Measurements from ENCODE around the gene OGFOD3.

The OGFOD3 gene

GRCh38 chr17:82403662-82404660, 14.4 kb downstream of the OGFOD3 start:
- DNase-seq, result no peak

GRCh38 chr17:82402865-82403264, 15.5 kb downstream of the OGFOD3 start:
- DNase-seq, result no peak

DNA sequence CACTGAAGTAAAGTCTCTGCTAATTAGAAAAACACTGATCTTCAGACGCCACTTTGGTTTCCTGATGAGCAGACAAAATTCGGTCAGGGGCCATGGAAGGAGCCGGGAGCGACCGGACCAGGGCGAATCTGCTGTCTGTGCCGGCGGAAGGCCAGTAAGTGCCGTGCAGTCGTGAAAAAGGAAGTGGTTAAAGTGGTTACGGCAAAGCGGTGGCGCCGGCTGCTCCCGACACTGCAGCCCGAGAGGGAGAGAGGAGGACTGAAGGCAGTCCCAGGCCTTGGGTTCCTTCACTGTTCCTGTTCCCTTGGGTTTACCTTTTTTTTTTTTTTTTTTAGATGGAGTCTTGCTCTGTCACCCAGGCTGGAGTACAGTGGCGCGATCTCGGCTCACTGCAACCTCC, 17.6 kb downstream of the OGFOD3 start:
- DNase-seq, result peak; percentile 39

GRCh38 chr17:82400206-82400605, 18.2 kb downstream of the OGFOD3 start:
- DNase-seq, result no peak

GRCh38 chr17:82399601-82400101, 18.7 kb downstream of the OGFOD3 start:
- no peak for DNase-seq

GRCh38 chr17:82399041-82399441, 19.3 kb downstream of the OGFOD3 start:
- DNase-seq, result no peak

- no peak for DNase-seq
Observed at GRCh38 chr17:82397449-82398335, 20.7 kb downstream of the OGFOD3 start.

DNA sequence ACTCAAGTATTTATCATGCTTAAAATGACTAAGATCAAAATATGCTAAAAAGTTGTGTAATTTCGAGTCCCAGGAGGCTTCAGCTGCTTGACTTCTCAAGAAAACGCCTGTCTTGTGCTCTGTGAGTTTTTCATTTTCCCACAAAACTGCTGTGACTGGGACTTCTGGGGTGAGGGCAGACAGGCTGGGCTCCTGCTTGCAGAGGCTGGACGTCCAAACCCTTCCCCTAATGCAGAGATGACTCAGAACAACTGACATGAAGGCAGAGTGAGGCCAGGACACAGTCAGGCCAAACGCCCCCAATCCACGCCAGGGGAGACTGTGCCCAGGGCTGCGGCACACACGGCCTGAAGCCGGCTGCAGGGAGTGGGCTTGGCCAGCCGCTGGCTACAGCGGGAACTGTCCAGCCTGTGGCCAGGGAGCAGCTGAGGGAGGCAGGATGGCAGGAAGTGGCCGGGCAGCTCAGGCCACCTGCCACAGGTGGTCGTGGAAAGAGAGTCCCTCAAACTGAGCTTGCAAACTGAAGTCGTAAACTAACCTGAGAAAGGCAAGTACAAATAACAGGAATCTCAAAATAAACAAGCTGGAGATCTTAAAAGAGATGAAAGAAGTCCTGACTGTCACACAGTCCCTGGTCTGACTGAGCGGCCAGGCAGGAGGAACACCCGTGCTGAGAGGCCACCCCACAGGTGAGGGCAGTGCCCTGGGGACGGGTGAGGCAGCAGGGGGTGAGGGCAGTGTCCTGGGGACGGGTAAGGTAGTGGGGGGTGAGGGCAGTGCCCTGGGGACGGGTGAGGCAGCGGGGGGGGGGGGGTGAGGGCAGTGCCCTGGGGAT, 21.6 kb downstream of the OGFOD3 start:
- no peak for DNase-seq

DNA sequence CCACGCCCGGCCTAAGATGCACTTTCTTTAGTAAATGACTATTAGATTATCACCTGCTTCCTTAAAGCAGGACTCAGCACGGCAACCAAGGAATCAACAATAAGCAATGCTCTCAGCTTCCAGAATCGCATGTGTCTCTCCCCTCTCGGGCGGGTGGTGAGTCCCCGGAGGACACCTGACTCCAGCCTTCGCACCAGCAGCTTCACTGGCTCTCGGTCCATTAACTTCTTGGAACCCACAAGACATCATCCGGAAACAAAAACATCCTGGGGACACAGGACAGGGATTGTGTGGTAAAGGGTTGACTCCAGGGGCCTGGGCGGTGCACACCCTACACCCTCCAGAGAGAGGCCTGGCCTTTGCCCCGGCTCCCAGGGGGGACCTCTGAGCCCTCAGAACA, 24.1 kb downstream of the OGFOD3 start:
- DNase-seq, result no peak

GRCh38 chr17:82392941-82393340, 25.4 kb downstream of the OGFOD3 start:
- DNase-seq, result no peak

DNA sequence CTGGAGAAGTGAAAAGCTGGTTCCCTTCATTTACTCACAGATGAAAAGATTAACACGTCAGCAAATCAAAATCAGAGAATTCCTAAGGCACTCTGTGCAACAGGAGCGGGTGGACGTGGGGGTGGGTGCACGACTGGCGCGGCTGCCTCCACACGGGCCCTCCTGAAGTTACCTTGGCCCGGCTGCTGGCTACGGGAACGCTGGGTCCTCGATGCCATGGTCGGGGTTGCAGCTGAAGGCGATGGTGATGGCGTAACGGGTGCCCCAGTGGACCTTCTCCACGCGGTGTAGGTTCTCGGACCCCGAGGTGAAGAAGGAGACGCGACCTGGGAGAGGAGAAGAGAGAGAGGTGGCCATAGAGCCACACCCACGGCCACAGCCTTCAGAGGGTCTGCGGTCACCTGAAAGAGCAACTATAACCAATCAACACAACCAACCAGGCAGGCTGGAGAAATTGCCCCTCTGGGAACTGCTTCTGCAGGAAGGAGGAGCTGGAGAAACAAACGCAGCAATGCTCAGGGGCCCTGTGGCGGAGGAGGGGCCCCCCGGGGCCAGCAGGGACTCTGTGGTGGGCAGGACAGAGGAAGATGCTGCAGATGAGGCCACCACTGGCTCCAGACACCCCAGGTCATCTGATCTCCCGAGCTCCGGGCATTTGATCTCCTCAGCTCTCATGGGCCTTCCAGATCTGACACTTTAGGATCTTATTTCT, 26.0 kb downstream of the OGFOD3 start:
- DNase-seq, result no peak

GRCh38 chr17:82391496-82392066, 26.8 kb downstream of the OGFOD3 start:
- DNase-seq, result no peak

DNA sequence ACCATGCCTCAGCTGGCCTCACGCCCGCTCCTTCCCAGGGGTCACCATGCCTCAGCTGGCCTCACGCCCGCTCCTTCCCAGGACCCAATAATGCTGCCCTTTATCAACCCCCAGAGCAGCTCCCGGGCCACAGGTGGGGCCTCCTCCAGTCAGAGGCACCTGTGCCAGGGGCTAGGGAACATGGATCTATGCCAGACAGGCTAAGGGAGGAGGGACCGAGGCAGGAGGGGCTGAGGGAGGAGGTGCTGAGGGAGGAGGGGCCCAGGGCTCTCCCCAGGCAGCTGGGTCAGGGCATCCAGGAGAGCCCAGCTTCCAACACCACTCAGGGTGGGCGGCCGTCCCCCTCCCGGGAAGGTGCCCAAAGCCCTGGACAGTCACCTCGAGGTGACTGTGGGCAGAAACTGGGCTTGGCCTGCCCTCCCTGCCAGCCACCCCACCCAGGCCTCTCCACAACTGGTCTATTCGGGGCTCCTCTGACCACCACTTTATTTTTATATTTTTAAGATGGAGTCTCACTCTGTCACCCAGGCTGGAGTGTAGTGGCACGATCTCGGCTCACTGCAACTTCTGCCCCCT, 27.4 kb downstream of the OGFOD3 start:
- no peak for DNase-seq

GRCh38 chr17:82390015-82390859, 28.1 kb downstream of the OGFOD3 start:
- no peak for DNase-seq

DNA sequence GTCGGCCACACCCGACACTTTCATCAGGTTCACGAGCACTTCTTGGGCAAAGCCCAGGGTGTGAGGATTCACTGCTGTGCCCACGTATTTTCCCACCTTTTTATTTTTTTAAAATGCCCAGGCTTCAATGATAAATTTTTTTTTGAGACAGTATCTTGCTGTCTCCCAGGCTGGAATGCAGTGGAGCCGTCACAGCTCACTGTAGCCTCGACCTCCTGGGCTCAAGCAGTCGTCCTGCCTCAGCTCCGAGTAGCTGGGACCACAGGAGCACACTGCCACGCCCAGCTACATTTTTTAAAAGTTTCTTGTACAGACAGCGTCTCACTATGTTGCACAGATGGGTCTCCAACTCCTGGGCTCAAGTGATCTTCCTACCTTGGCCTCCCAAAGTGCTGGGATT, 29.0 kb downstream of the OGFOD3 start:
- no peak for DNase-seq

- DNase-seq, result no peak
Observed at GRCh38 chr17:82388922-82389283, 29.5 kb downstream of the OGFOD3 start.

GRCh38 chr17:82388223-82388921, 30.0 kb downstream of the OGFOD3 start:
- DNase-seq, result no peak

DNA sequence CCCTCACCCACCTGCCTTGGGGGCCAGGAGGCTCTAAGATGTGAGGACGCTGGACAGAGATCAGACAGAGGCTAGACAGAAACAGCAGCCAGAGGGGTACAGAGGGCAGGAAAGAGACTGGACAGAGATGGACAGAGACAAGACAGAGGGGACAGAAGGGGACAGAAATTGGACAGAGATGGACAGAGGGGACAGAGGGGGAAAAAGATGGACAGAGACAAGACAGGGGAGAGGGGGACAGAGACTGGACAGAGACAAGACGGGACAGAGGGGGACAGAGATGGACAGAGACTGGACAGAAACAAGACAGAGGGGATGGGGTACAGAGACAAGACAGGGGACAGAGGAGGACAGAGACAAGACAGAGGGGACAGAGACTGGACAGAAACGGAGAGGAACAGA, 30.7 kb downstream of the OGFOD3 start:
- DNase-seq, result no peak

All from central memory CD4-positive, alpha-beta T cell (primary cell).